ENCODE results near the gene NEBL.

NEBL gene

GRCh38 chr10:20745556-20746375 is 151.3 kb downstream of the NEBL start:
- DNase-seq: no peak
- in situ Hi-C loops (cut with MboI; ENCODE audit: low pct_unique_long_range_greater_than_20kb, low sequenced_read_pairs): no loop called here

- in situ Hi-C loops (cut with MboI; ENCODE audit: low pct_unique_long_range_greater_than_20kb, low sequenced_read_pairs): no loop called here
- DNase-seq: no peak
Observed at GRCh38 chr10:20744821-20745220, 152.3 kb downstream of the NEBL start.

- in situ Hi-C loops (cut with MboI; ENCODE audit: low pct_unique_long_range_greater_than_20kb, low sequenced_read_pairs): no loop called here
- no peak for DNase-seq
Observed at GRCh38 chr10:20743942-20744341, 153.2 kb downstream of the NEBL start.

GRCh38 chr10:20742737-20743541 is 154.2 kb downstream of the NEBL start:
- DNase-seq: no peak
- in situ Hi-C loops (cut with MboI; ENCODE audit: low pct_unique_long_range_greater_than_20kb, low sequenced_read_pairs): no loop called here

- DNase-seq: no peak
- in situ Hi-C loops (cut with MboI; ENCODE audit: low pct_unique_long_range_greater_than_20kb, low sequenced_read_pairs): no loop called here
Observed at GRCh38 chr10:20740120-20740519, 157.0 kb downstream of the NEBL start.

GRCh38 chr10:20737107-20737506 is 160.0 kb downstream of the NEBL start:
- in situ Hi-C loops (cut with MboI; ENCODE audit: low pct_unique_long_range_greater_than_20kb, low sequenced_read_pairs): no loop called here
- DNase-seq: no peak

Measured in KBM-7 (cell line).